ENCODE results near the gene DLEU7.

DLEU7 gene

GRCh38 chr13:50843257-50844083 lies at the start of gene DLEU7:
TSS of gene DLEU7 (minus strand) at chr13:50843692. CDS start at chr13:50843646, 46 bp downstream.
- no peak for DNase-seq

DNA sequence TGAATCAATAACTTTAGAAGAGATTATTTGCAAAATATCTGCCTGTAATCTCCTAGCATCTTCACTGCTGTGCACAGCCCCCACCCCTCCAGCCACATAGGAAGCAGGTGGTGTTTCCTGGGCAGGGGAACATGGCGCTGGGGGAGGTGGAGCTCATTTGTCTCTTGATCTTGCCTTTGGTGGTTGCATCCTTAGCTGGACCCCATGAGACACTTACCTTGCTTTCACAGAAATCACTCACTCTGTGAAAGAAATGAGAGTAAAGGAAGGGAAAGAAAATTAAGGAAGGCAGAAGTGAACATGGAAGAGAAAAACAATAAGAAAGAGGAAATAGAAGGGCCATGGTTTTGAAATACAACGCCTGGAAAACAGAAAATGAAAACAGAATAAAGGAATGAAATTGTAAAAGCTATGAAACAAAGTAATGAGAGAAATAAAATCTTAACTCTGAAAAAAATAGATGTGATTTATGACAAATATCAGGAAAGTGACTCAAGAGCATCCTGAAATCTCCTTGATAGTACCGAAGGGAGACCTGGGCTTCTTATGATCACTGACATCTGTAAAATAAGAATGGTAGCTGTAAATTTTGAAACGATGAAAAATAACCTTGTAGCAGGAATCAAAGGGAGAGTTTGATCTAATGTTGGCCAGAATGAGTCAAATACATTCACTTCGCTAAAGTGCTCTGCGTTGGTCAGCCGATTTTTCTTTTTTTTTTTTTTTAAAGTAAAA lies 48.9 kb upstream of the DLEU7 start:
- DNase-seq: no peak

GRCh38 chr13:50891206-50891605 lies 47.7 kb upstream of the DLEU7 start:
- no peak for DNase-seq

GRCh38 chr13:50889317-50889716 lies 45.8 kb upstream of the DLEU7 start:
- DNase-seq: no peak

DNA sequence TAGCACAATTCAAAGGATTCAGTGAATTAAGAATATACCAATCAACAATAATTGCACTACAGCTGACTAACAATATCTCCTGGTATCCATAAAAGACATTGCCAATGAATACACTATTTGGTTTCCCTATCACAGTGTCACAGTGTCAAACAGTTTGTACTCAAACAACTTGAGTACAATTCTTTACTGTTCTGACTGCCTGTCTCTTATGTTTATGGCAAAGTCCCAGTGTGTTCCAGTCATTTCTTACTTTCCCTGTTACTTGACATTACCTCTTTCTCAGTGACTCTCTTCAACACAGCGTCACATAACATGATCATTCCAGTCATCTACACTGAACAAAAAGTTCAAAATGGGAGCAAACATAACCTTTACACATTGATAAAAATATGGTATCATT lies 44.9 kb upstream of the DLEU7 start:
- DNase-seq: no peak

GRCh38 chr13:50887151-50887550 lies 43.7 kb upstream of the DLEU7 start:
- DNase-seq: no peak

DNA sequence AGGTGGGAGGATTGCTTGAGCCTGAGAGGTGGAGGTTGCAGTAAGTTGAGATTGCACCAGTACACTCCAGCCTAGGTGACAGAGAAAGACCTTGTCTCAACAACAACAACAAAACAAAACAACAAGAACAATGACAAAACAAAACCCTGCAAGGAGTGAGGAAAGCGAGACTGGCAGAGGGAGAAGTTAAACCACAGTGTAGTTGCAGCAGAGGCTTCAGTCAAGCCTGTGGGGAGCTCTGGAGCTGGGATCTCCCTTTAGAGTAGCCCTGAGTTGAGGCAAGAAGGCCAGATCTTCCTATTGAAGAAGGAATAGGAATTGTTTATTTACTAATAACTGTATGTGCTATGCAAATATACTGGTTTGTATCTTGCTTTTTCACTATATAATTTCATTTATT lies 40.8 kb upstream of the DLEU7 start:
- DNase-seq: no peak

- DNase-seq: no peak
These were observed 40.2 kb upstream of the DLEU7 start for GRCh38 chr13:50883728-50884127.

- no peak for DNase-seq
These were observed 39.4 kb upstream of the DLEU7 start for GRCh38 chr13:50882816-50883435.

DNA sequence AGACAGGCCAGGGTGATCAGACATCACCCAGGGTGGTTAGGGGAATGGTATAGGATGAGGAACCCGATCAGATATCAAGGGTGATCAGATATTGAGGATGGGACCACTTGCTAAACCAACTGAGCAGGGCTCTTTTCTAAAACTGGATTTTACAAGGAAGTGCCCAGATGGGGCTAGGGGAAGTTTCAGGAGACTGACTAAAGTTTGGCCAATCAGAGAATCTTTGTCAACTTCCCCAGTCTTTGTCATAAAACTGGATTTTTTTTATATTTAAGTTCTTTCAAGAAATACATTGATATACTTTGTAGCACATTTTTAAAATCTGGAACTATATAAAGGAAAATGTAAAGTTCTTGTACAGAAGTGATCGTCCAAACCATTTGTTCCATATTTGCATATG lies 30.5 kb upstream of the DLEU7 start:
- DNase-seq: no peak

- DNase-seq: no peak
These were observed 30.0 kb upstream of the DLEU7 start for GRCh38 chr13:50873467-50873866.

- DNase-seq: no peak
These were observed 27.9 kb upstream of the DLEU7 start for GRCh38 chr13:50871405-50871804.

GRCh38 chr13:50867637-50867945 lies 24.1 kb upstream of the DLEU7 start:
- no peak for DNase-seq

DNA sequence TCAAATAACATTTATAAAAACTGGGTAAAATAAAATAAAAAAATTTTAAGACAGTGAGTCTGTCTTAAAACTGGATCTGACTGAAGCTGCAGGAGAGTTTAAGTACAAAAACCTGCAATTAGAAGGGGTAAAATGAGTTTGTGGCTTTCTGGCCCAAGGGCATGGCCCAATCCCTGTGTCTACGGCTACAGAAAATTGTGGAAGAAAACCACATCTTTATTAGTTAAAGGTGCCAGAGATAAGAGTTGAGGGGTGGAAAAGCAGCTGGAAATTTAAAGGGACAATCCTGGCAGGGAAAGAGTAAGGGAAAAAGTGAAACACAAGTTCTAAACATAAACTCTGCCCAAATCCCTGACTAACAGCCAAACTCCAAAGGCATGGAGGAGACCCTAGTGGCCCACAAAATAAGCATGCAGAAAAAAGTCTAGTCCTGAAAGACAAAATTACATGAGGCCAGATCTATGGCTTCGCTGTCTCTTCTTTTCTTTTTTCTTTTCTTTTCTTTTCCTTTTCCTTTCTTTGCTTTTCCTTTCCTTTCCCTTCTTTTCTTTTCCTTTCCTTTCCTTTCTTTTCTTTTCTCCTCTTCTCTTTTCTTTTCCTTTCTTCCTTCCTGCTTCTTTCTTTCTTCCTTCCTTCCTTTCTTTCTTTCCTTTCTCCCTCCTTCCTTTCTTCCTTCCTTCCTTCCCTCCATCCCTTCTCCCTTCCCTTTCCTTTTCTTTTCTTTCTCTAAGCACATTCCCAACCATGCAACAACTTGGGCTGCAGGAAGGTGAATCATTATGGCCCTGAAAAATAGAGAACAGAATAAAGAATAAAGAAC lies 23.5 kb upstream of the DLEU7 start:
- no peak for DNase-seq

- DNase-seq: no peak
These were observed 21.0 kb upstream of the DLEU7 start for GRCh38 chr13:50864492-50864891.

GRCh38 chr13:50855681-50856080 lies 12.2 kb upstream of the DLEU7 start:
- DNase-seq: no peak

DNA sequence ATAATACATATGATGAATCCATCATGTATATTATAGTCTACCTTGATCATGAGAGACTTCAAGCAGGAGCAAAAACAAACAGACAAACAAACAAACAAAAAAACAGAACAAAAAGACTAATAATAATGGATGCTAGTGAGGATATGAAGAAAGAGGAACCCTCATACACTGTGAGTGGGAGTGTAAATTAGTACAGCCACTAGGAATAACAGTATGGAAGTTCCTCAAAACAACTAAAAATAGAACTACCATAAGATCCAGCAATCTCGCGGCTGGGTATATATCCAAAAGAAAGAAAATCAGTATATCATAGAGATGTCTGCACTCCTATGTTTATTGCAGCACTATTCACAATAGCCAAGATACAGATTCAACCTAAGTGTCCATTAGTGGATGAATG lies 7.0 kb upstream of the DLEU7 start:
- DNase-seq: no peak

- no peak for DNase-seq
These were observed 4.0 kb upstream of the DLEU7 start for GRCh38 chr13:50847501-50847900.

DNA sequence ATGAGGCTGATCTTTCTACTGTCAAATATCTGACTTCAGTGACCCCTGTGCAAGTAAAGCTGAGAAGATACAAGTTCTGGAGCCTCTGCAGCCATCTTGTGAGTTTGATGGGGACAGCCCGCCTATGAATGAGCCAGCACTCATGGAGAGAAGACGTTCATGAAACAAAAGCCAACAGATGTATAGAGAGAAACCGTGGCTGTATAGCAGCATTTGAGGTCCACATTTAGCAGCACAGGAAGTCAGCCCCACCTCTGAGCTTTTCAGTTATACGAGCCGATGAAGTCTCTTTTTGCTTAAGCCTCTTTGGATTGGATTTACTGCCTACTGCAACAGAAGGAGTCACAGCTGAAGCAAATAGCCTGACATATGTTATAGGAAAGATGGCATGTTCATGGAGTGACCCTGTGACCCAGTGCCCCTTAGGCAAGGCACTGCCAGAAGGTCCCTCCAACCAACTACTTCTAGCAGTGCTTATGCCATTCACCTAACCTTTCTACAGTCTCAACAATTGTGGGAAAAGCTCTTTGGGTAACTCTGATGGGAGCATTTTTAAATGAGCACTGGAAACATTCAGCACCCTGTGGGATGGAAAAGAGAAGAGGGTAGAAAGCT lies 3.5 kb upstream of the DLEU7 start:
- no peak for DNase-seq

GRCh38 chr13:50845211-50845610 lies 1.7 kb upstream of the DLEU7 start:
- no peak for DNase-seq

- no peak for DNase-seq
These were observed 788 bp upstream of the DLEU7 start for GRCh38 chr13:50844084-50844875.

- DNase-seq: no peak
These were observed 569 bp downstream of the DLEU7 start for GRCh38 chr13:50842990-50843256.
